SU-DHL-6 (cell line): ENCODE data around the gene WSCD1.

Experiments used
- H2AFZ ChIP-seq: fragments of 200-600 bp; sonication (generic); 2 replicates; pipeline ENCODE4 v1.6.1; 2014; ENCODE audit warnings: low read depth, mild to moderate bottlenecking, moderate library complexity, mixed read lengths, antibody characterized with exemption, low read length; ENCODE audit not compliant: severe bottlenecking
- H3F3A ChIP-seq: fragments of 200-600 bp; shearing (Covaris generic); 2 replicates; pipeline ENCODE4 v1.6.0; 2016; ENCODE audit warnings: antibody characterized with exemption, mild to moderate bottlenecking; ENCODE audit not compliant: insufficient read depth
- H3K27ac ChIP-seq: fragments of 200-600 bp; sonication (generic); 2 replicates; pipeline ENCODE4 v1.5.1; 2016; ENCODE audit warnings: low read depth, mild to moderate bottlenecking, low read length, moderate library complexity, mixed read lengths
- H3K27me3 ChIP-seq: fragments of 200-600 bp; sonication (generic), shearing (Covaris generic); 2 replicates; pipeline ENCODE4 v1.6.0; 2014; ENCODE audit warnings: mild to moderate bottlenecking, low read length
- H3K36me3 ChIP-seq: fragments of 200-600 bp; sonication (generic); 2 replicates; pipeline ENCODE4 v1.6.1; 2014; ENCODE audit warnings: mild to moderate bottlenecking, low read length, mixed read lengths
- H3K4me2 ChIP-seq: fragments of 300-600, 200-600 bp; shearing (Covaris generic), sonication (generic); 2 replicates; pipeline ENCODE4 v1.6.0; 2014; ENCODE audit warnings: low read length, low read depth, mild to moderate bottlenecking; ENCODE audit not compliant: poor library complexity, severe bottlenecking
- H3K4me3 ChIP-seq: fragments of 200-600 bp; sonication (generic); 2 replicates; pipeline ENCODE4 v1.5.1; 2014; ENCODE audit warnings: antibody characterized with exemption, low read length, mild to moderate bottlenecking, mixed read lengths; ENCODE audit not compliant: insufficient read depth, poor library complexity, severe bottlenecking
- H3K79me2 ChIP-seq: fragments of 200-600 bp; sonication (generic); 2 replicates; pipeline ENCODE4 v1.6.1; 2014; ENCODE audit warnings: mild to moderate bottlenecking, low read length, moderate library complexity; ENCODE audit not compliant: insufficient read depth
- H3K9ac ChIP-seq: fragments of 200-600 bp; sonication (generic); 2 replicates; pipeline ENCODE4 v1.7.0; 2014; ENCODE audit warnings: mild to moderate bottlenecking, low read length
- H3K9me2 ChIP-seq: fragments of 200-600 bp; sonication (generic); replicated peaks from 2 replicates; pipeline ENCODE4 v1.6.1; 2014; ENCODE audit warnings: low read length; ENCODE audit not compliant: insufficient read depth
- H3K9me3 ChIP-seq: fragments of 200-600 bp; sonication (generic); 2 replicates; pipeline ENCODE4 v1.6.1; 2014; ENCODE audit warnings: low read length, mixed read lengths; ENCODE audit not compliant: insufficient read depth
- H4K20me1 ChIP-seq: fragments of 200-600 bp; sonication (generic); 2 replicates; pipeline ENCODE4 v1.6.1; 2014; ENCODE audit warnings: low read depth, mild to moderate bottlenecking, antibody characterized with exemption, low read length, moderate library complexity, mixed read lengths
- EZH2phosphoT487 ChIP-seq: fragments of 200-600 bp; sonication (generic), shearing (Covaris generic); conservative IDR thresholded peaks from 2 replicates; pipeline ENCODE4 v1.6.1; 2018; ENCODE audit warnings: mild to moderate bottlenecking, antibody characterized with exemption, low read length, moderate library complexity, mixed read lengths
- TF ChIP-seq, protein P1 (sequence below): fragments of 200-600 bp; sonication (generic); IDR thresholded peaks from one replicate; pipeline ENCODE4 v1.5.1; 2017; ENCODE audit warnings: antibody characterized with exemption, mild to moderate bottlenecking, low read length, moderate library complexity; ENCODE audit not compliant: insufficient read depth, poor library complexity, severe bottlenecking

Gene WSCD1

GRCh38 chr17:6110592-6110991, 40.4 kb downstream of the WSCD1 start:
- Histone ChIP-seq H3K36me3 (no peaks in the 10 kb centered on the region), H3K9ac (no peak overlapping the region), H3K79me2 (no peaks in the 10 kb centered on the region), H4K20me1 (no peaks in the 10 kb centered on the region), H3K27ac (no peak overlapping the region), H3K4me2 (no peak overlapping the region), H3K4me3 (no peak overlapping the region), H3K9me3 (no peaks in the 10 kb centered on the region), H2AFZ (no peak overlapping the region), H3K27me3 (no peaks in the 10 kb centered on the region), H3K9me2 (no peaks in the 10 kb centered on the region), H3F3A (no peaks in the 10 kb centered on the region)
- no peak for TF ChIP-seq EZH2phosphoT487
- TF ChIP-seq, protein P1, sequence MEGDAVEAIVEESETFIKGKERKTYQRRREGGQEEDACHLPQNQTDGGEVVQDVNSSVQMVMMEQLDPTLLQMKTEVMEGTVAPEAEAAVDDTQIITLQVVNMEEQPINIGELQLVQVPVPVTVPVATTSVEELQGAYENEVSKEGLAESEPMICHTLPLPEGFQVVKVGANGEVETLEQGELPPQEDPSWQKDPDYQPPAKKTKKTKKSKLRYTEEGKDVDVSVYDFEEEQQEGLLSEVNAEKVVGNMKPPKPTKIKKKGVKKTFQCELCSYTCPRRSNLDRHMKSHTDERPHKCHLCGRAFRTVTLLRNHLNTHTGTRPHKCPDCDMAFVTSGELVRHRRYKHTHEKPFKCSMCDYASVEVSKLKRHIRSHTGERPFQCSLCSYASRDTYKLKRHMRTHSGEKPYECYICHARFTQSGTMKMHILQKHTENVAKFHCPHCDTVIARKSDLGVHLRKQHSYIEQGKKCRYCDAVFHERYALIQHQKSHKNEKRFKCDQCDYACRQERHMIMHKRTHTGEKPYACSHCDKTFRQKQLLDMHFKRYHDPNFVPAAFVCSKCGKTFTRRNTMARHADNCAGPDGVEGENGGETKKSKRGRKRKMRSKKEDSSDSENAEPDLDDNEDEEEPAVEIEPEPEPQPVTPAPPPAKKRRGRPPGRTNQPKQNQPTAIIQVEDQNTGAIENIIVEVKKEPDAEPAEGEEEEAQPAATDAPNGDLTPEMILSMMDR, result no peak

GRCh38 chr17:6120351-6120750, 50.2 kb downstream of the WSCD1 start:
- H3K9me3 ChIP-seq, result no peaks in the 10 kb centered on the region
- no peaks in the 10 kb centered on the region for H3K79me2 ChIP-seq
- H2AFZ ChIP-seq, result no peak overlapping the region
- H3K27ac ChIP-seq, result no peak overlapping the region
- H3K4me3 ChIP-seq, result no peak overlapping the region
- no peaks in the 10 kb centered on the region for H4K20me1 ChIP-seq
- H3K9me2 ChIP-seq, result no peaks in the 10 kb centered on the region; the same call in 1 of the 2 replicates
- TF ChIP-seq, protein P1, result no peak
- TF ChIP-seq EZH2phosphoT487, result no peak
- H3K36me3 ChIP-seq, result no peaks in the 10 kb centered on the region
- no peaks in the 10 kb centered on the region for H3K27me3 ChIP-seq
- H3K4me2 ChIP-seq, result no peak overlapping the region
- H3K9ac ChIP-seq, result no peak overlapping the region
- H3F3A ChIP-seq, result no peaks in the 10 kb centered on the region

DNA sequence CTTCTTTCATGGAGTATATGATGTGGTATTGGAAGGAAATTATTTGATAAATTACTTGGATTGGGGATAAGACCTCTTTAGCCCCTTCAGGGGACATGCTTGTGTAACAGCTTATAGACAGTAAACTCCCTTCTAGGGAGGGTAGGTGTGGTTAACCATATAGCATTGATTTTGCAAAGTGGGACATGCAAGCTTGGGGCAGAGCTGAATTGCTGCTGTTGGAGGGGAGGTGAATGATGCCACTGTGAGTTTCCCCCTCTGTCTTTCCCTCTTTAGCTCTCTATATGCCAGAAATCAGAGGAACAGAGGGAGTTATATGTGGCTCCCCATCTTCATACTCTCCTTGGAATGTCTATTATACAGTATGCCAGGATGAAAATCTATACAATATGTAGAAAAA, 54.7 kb downstream of the WSCD1 start:
- no peaks in the 10 kb centered on the region for H3F3A ChIP-seq
- H2AFZ ChIP-seq, result no peak overlapping the region
- no peaks in the 10 kb centered on the region for H3K36me3 ChIP-seq
- TF ChIP-seq EZH2phosphoT487, result no peak
- TF ChIP-seq, protein P1, result no peak
- no peaks in the 10 kb centered on the region for H4K20me1 ChIP-seq
- H3K4me3 ChIP-seq, result no peak overlapping the region
- H3K79me2 ChIP-seq, result no peaks in the 10 kb centered on the region
- H3K9me3 ChIP-seq, result no peaks in the 10 kb centered on the region
- H3K27me3 ChIP-seq, result no peaks in the 10 kb centered on the region
- H3K9me2 ChIP-seq, result no peaks in the 10 kb centered on the region; the same call in 1 of the 2 replicates
- H3K4me2 ChIP-seq, result no peak overlapping the region
- no peak overlapping the region for H3K27ac ChIP-seq
- no peak overlapping the region for H3K9ac ChIP-seq
